ENCODE measurements around the gene TMEM150A. TPM values are rescaled to one million over a fixed set of nuclear protein-coding genes. Genes with fewer than 3 reads are reported as not detected.
A peak's percentile ranks its signal among the peaks of the same experiment; 100 is the strongest.

Gene TMEM150A
- total and polyA plus RNA-seq, 2 of the 13 experiments (the other 11 are each of a cell fraction or from before 2014, with no cell fraction given): 30.1 to 70.4 TPM

DNA sequence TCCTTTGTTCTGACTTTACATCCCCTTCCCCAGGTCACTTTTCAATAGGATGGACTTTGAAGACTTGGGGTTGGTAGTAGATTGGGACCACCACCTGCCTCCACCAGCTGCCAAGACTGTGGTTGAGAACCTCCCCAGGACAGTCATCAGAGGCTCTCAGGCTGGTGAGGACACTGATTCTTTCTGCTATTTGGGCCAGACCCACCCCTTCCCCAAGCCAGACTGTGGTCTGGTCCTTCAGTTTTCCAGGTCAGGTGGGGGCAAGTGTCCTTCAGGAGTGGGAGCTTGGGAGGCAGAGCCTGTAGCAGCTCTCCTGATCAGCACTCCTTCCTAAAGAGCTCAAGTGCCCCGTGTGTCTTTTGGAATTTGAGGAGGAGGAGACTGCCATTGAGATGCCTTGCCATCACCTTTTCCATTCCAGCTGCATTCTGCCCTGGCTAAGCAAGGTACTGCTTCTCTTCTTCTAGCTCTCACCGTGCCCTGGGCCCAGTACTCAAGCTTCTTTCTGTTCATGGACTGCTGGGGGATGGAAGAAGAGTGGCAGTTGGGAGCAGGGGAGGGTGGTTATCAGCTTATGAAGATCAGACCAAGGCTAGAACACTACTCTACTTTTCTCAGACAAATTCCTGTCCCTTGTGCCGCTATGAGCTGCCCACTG is 5.9 kb downstream of the TMEM150A start:
- 0 out of 2 replicates have a peak, but pooled peaks cover 3% of the 10 kb centered on the region for H4K20me1 ChIP-seq (ENCODE audit: insufficient read depth, low read length)
- TF ChIP-seq CBFB (CRISPR knock-in tag; IDR thresholded peaks at IDR 0.05): no peak
- no peak for TF ChIP-seq ZBTB8A (CRISPR knock-in tag; IDR thresholded peaks at IDR 0.05; ENCODE audit: borderline replicate concordance, low read depth)
- TF ChIP-seq, protein P1, sequence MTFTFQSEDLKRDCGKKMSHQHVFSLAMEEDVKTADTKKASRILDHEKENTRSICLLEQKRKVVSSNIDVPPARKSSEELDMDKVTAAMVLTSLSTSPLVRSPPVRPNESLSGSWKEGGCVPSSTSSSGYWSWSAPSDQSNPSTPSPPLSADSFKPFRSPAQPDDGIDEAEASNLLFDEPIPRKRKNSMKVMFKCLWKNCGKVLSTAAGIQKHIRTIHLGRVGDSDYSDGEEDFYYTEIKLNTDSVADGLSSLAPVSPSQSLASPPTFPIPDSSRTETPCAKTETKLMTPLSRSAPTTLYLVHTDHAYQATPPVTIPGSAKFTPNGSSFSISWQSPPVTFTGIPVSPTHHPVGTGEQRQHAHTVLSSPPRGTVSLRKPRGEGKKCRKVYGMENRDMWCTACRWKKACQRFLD (CRISPR knock-in tag; IDR thresholded peaks at IDR 0.05; ENCODE audit: borderline replicate concordance): no peak
- no peak for TF ChIP-seq TAF15 (IDR thresholded peaks at IDR 0.05; ENCODE audit: low read depth, low read length, poor library complexity, severe bottlenecking)
- no peak for TF ChIP-seq ZNF572 (CRISPR knock-in tag; IDR thresholded peaks at IDR 0.05)
- TF ChIP-seq RXRA (CRISPR knock-in tag; IDR thresholded peaks at IDR 0.05): no peak
- no peak for TF ChIP-seq ZSCAN5A (CRISPR knock-in tag; IDR thresholded peaks at IDR 0.05; ENCODE audit: borderline replicate concordance)
- TF ChIP-seq STAT5B (CRISPR knock-in tag; IDR thresholded peaks at IDR 0.05): no peak
- TF ChIP-seq KLF15 (CRISPR knock-in tag; IDR thresholded peaks at IDR 0.05; ENCODE audit: borderline replicate concordance): no peak
- TF ChIP-seq PHB2 (IDR thresholded peaks at IDR 0.05; ENCODE audit: partially characterized antibody): no peak
- peak; percentile 49; the same call in 1 of the 2 replicates for TF ChIP-seq ZNF563 (CRISPR knock-in tag; IDR thresholded peaks at IDR 0.05)
- no peak for TF ChIP-seq MAFG (CRISPR knock-in tag; IDR thresholded peaks at IDR 0.05)
- no peak for TF ChIP-seq BORCS8-MEF2B (CRISPR knock-in tag; IDR thresholded peaks at IDR 0.05)
- 0 out of 2 replicates have a peak, but pooled peaks have one; percentile 7 for TF ChIP-seq PBX2 (CRISPR knock-in tag; IDR thresholded peaks at IDR 0.05)
- peak; percentile 25; the same call in 1 of the 2 replicates for TF ChIP-seq ZNF574 (CRISPR knock-in tag; IDR thresholded peaks at IDR 0.05)
- peak; percentile 82; the same call in 1 of the 2 replicates for TF ChIP-seq SSRP1 (CRISPR knock-in tag; IDR thresholded peaks at IDR 0.05)
- TF ChIP-seq SRY (CRISPR knock-in tag; IDR thresholded peaks at IDR 0.05): 0 out of 2 replicates have a peak, but pooled peaks have one; percentile 24
- TF ChIP-seq ZNF619 (CRISPR knock-in tag; IDR thresholded peaks at IDR 0.05): no peak

More for the DNA sequence above, 5.9 kb downstream of the TMEM150A start:
- CTCF ChIA-PET (ENCODE audit: low intra/inter-chr PET ratio, low total read pairs): no interaction called here
- H3K4me2 ChIP-seq (ENCODE audit: low read depth, low read length): peak overlapping the region; percentile 94
- ATAC-seq (no peak), FAIRE-seq (no peak), DNase-seq (ENCODE audit: low spot score) (no peak)
- no peak overlapping the region for H2AFZ ChIP-seq (ENCODE audit: low read length)
- H3K4me1 ChIP-seq (ENCODE audit: insufficient read depth, low read length): peaks cover 86% of the 10 kb centered on the region
- 58% methylated on average over 3 of the region's 3 CpGs for WGBS (ENCODE audit: low lambda C conversion rate)
- H3K4me3 ChIP-seq (replicated peaks in 1 of 3; ENCODE audit: insufficient read depth in 1 of 3, low read depth in 2 of 3, low read length in 3 of 3): peak overlapping the region; percentile 88 to 97 (median 90)
- H3K27me3 ChIP-seq (ENCODE audit: control insufficient read depth in 1 of 2, insufficient read depth in 2 of 2, low read length in 2 of 2): no peaks in the 10 kb centered on the region; a peak in 1 of 5 replicates
- H3K79me2 ChIP-seq (ENCODE audit: insufficient read depth, low read length): peaks cover 35% of the 10 kb centered on the region
- peaks cover 7 to 38% of the 10 kb centered on the region in 2 experiments for H3K36me3 ChIP-seq (replicated peaks in 1 of 2; ENCODE audit: control insufficient read depth in 1 of 2, insufficient read depth in 2 of 2, low read length in 2 of 2)
- in situ Hi-C loops (cut with HindIII; ENCODE audit: extremely low pct_ligation_motif_present, low pct_unique_long_range_greater_than_20kb): no loop called here
- no peaks in the 10 kb centered on the region for H3K9me3 ChIP-seq (ENCODE audit: low read length)
- intact Hi-C loops (cut with micrococcal nuclease; ENCODE audit: unreplicated experiment): loop anchor here (5.0 kb wide), 1 partner anchor 174 kb away; no protein-coding TSS in a partner anchor
- H3K27ac ChIP-seq (ENCODE audit: extremely low read length, insufficient read depth, low read length): peak overlapping the region; percentile 80
- peak overlapping the region; percentile 85 for H3K9ac ChIP-seq (ENCODE audit: insufficient read depth, low read depth, low read length)
- POLR2A ChIA-PET: interaction anchor here (0.9 to 25.9 kb wide), 11 partner anchors 4 to 272 kb away, joined by 3 to 795 read pairs (median 41); partner anchors contain the start of genes C2orf68, ELMOD3, GGCX and MAT2A
- BruUV-seq (replicated peaks): no TSS peak
